Activated CD4-positive, alpha-beta T cell treated with anti-CD3 and anti-CD28 coated beads, Interleukin-2, amount 10 ng/mL, durations not matched to agents 7 days and 5 days (primary cell): ENCODE measurements around the gene BPGM. TPM values are rescaled to one million over a fixed set of nuclear protein-coding genes. Genes with fewer than 3 reads are reported as not detected.
"Not testable (repeated sequence)": the region's sequence is repeated elsewhere in the genome, so short reads cannot be mapped to it uniquely, and the experiment has no call there.

Experiments
- CTCF ChIA-PET: fragments of 350-600 bp; sonication (Branson Sonifier 250); formaldehyde crosslinking; loops from one replicate; lab custom pipeline; 2021; ENCODE audit warnings: antibody characterized with exemption; lab: Charles Lee
- POLR2A ChIA-PET: fragments of 350-600 bp; sonication (Branson Sonifier 250); formaldehyde crosslinking; loops from one replicate; lab custom pipeline; 2021; ENCODE audit warnings: antibody characterized with exemption; lab: Charles Lee
- DNase-seq: peaks from one replicate; pipeline ENCODE4 v3.0.0-alpha.2; 2020
- H3K27ac Mint-ChIP-seq: one replicate; pipeline ENCODE4 v1.8.0; 2021; ENCODE audit warnings: mild to moderate bottlenecking, moderate library complexity, mixed read lengths
- H3K27me3 Mint-ChIP-seq: one replicate; pipeline ENCODE4 v1.8.0; 2021; ENCODE audit warnings: mixed read lengths
- H3K36me3 Mint-ChIP-seq: one replicate; pipeline ENCODE4 v1.8.0; 2021; ENCODE audit warnings: low read depth, mixed read lengths
- H3K4me1 Mint-ChIP-seq: one replicate; pipeline ENCODE4 v1.8.0; 2021; ENCODE audit warnings: mixed read lengths
- H3K4me3 Mint-ChIP-seq: one replicate; pipeline ENCODE4 v1.8.0; 2021; ENCODE audit warnings: mild to moderate bottlenecking, moderate library complexity, mixed read lengths
- H3K9me3 Mint-ChIP-seq: one replicate; pipeline ENCODE4 v1.8.0; 2021; ENCODE audit warnings: mixed read lengths
- total RNA-seq, 2 experiments: library from RNA; stranded (reverse); gene quantifications; one replicate each; pipeline ENCODE4 v1.2.3, GENCODE V29; 2021

BPGM gene
- total RNA-seq, 2 experiments from 2014 or later, result 14.6 to 15.5 TPM

DNA sequence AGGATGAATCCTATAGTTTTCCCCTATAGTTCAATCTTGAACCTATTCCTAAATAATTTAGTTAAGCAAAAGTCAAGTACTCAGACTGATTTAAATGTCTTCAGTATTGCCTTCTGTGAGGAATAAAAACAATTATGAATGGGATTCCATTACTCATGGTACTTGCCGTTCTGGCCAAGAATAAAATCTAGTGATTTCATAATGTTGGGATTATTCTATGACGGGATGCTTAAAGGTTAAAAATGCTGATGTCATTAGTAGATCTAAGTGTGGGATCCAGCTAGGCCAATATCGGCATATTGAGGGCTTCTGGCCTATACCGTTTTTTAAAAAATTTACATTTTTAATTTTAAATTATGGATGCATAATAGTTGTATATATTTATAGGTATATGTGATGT, 5.3 kb downstream of the BPGM start:
- H3K36me3 Mint-ChIP-seq, result peaks cover 44% of the 10 kb centered on the region
- H3K9me3 Mint-ChIP-seq, result peaks cover 22% of the 10 kb centered on the region
- DNase-seq, result no peak
- H3K4me1 Mint-ChIP-seq, result peaks cover 45% of the 10 kb centered on the region
- no peak overlapping the region for H3K27ac Mint-ChIP-seq
- no peak overlapping the region for H3K4me3 Mint-ChIP-seq
- POLR2A ChIA-PET, result no interaction called here
- H3K27me3 Mint-ChIP-seq, result no peaks in the 10 kb centered on the region
- CTCF ChIA-PET, result no interaction called here

DNA sequence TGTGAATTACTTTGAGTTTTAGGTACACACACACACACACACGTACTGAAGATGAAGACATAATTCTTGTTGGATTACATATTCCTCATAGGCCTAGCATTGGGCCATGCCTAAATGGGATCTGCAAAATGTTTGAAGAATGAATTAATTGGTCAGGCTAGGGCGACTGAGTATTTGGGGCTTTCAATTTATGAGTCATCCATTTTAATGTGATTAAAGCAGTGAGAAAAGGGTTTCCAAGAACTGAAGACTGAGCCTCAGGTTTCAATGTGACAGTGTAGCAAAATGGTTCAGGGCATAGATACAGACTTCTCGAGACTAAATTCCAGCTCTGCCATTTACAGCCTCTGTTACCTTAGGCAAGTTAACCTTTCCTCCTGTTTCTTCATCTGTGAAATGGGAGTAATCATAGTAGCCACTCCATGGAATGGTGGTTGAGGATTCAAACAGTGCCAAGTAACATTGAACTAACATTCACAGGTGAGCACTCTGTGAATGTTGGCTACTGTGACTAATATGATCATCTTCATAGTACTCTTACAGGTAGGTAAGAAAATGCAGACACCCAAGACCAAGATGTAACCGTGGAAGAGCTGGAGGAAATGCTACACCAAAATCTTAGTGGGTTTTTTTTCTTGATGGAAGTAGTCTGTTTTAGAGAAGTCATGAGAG, 7.6 kb downstream of the BPGM start:
- Mint-ChIP-seq H3K9me3 (peaks cover 22% of the 10 kb centered on the region), H3K4me3 (no peak overlapping the region), H3K4me1 (peaks cover 46% of the 10 kb centered on the region), H3K36me3 (peaks cover 54% of the 10 kb centered on the region), H3K27me3 (no peaks in the 10 kb centered on the region), H3K27ac (no peak overlapping the region)
- ChIA-PET CTCF (interaction anchor here (0.5 to 2.1 kb wide), 5 partner anchors 9 to 232 kb away, joined by 3 to 6 read pairs (median 3); no protein-coding TSS in a partner anchor), POLR2A (no interaction called here)
- DNase-seq, result no peak

DNA sequence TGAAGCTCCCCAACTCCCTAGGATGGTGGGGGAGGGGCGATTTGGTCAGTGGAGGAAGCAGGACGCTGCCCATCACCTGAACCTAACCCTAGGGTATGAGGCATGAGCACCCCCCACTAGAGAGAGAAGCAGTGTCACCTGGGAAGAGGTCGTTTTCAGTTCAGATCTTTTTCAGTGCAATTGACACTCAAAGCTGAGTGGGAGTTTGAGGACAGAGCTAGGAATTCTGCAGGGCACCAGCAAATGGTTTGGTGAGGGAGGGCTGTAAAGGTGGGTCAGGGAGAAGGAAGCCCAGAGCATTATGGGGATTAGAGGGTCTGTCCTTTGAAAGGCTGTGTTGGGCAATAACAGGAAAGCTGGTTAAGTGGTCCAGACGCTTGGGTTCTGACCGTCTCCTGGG, 10.9 kb downstream of the BPGM start:
- ChIA-PET CTCF (interaction anchor here (1.1 to 3.6 kb wide), 4 partner anchors 10 to 61 kb away, joined by 3 to 19 read pairs (median 6); partner anchors contain the start of gene BPGM), POLR2A (interaction anchor here (0.6 to 1.9 kb wide), 2 partner anchors 11 to 171 kb away, joined by 3 to 11 read pairs; partner anchors contain the start of gene BPGM)
- H3K36me3 Mint-ChIP-seq, result peaks cover 63% of the 10 kb centered on the region
- H3K4me3 Mint-ChIP-seq, result no peak overlapping the region
- no peak overlapping the region for H3K27ac Mint-ChIP-seq
- peaks cover 22% of the 10 kb centered on the region for H3K9me3 Mint-ChIP-seq
- DNase-seq, result no peak
- H3K4me1 Mint-ChIP-seq, result peaks cover 39% of the 10 kb centered on the region
- H3K27me3 Mint-ChIP-seq, result no peaks in the 10 kb centered on the region

DNA sequence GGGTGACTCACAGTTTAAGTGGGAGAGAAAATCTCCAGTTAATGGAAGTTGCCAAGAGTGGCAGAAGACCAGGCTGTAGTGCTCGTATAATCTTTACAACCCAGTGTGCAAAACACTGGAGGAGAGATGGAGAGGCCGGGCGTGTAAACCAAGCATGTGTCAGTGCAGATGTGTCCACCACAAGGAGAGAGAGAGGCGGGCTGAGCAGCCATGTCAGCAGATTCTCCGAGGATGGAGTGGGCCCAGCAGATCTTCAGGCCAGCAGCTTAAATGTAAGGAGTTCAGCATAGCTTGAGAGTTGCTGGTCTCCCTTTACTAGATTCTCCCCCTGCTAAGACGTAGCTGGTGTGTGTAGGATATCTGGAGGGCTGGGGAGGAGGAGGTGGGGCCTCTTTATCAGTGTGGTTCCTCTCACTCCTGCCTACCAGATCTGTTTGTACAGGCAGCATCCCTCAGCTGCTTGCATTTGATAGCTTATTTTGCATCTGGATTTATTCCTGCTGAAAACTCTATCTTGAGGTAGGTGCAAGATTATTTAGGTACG, 13.7 kb downstream of the BPGM start:
- no peak overlapping the region for H3K4me3 Mint-ChIP-seq
- ChIA-PET CTCF (interaction anchor here (3.6 kb wide), 1 partner anchor 13 kb away, joined by 19 read pairs; the partner anchor contains the start of gene BPGM), POLR2A (interaction anchor here (0.5 to 0.6 kb wide), 2 partner anchors 205 to 488 kb away, joined by 3 to 4 read pairs; partner anchors contain the start of gene TMEM140)
- H3K4me1 Mint-ChIP-seq, result peaks cover 17% of the 10 kb centered on the region
- H3K27me3 Mint-ChIP-seq, result no peaks in the 10 kb centered on the region
- peaks cover 13% of the 10 kb centered on the region for H3K9me3 Mint-ChIP-seq
- peaks cover 67% of the 10 kb centered on the region for H3K36me3 Mint-ChIP-seq
- H3K27ac Mint-ChIP-seq, result no peak overlapping the region
- no peak for DNase-seq

DNA sequence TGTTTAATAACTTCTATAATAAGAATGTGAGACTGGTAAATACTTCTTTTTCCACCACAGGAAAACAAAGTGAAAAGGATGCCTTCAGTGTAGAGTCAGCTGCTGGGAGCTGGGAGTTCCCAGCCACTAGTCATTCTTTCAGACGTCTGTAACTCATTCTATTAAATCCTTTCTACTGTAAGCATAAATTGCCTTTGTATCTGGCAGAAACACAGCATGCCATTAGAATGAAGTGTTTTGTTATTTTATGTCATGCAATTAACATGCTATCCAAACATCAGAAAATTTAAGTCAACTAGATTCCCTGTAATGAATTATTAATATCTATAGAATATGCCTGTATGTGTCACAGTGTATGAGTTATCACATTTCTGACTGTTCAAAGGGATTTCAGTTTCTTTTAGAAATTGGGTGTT, 14.3 kb downstream of the BPGM start:
- Mint-ChIP-seq H3K27ac (no peak overlapping the region), H3K4me1 (peaks cover 16% of the 10 kb centered on the region), H3K9me3 (peaks cover 8% of the 10 kb centered on the region), H3K4me3 (no peak overlapping the region), H3K27me3 (no peaks in the 10 kb centered on the region), H3K36me3 (peaks cover 61% of the 10 kb centered on the region)
- ChIA-PET CTCF (interaction anchor here (1.0 to 3.6 kb wide), 3 partner anchors 13 to 15 kb away, joined by 3 to 19 read pairs (median 3); partner anchors contain the start of gene BPGM), POLR2A (interaction anchor here (0.6 kb wide), 1 partner anchor 529 kb away, joined by 3 read pairs; no protein-coding TSS in a partner anchor)
- DNase-seq, result no peak

DNA sequence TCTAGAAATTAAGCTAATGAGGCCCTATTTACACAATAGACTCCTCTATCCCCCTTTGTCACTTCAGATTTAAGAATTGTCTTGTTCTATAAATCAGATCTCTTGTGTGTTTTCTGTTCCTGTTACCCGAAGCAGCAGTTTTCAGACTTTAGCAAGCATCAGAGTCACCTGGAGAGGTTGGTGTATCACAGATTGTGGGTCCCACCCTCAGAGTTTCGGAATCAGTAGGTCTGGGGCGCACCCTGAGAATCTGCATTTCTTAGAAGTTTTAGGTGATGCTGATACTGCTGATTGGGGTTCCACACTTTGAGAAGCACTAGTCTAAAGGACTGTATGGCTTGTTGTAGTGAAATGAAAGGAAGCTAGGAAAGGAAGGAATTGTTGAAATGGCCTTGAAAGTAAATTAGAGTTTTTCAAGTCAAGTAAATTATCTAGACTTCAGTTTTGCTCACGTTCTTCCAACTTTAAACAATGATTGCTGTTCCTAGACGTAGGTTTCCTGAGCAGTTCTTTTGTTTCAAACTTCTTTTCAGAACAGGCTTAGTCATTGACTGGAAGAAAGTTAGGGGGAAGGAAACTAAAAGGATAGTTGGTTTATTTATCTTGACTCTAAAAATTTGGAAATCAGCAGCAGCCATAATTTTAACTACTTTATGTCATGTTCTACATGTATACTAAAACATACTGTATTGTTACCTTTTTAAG, 15.7 kb downstream of the BPGM start:
- DNase-seq, result no peak
- H3K9me3 Mint-ChIP-seq, result no peaks in the 10 kb centered on the region
- H3K27ac Mint-ChIP-seq, result no peak overlapping the region
- H3K4me1 Mint-ChIP-seq, result peaks cover 18% of the 10 kb centered on the region
- CTCF ChIA-PET, result interaction anchor here (1.0 to 1.5 kb wide), 2 partner anchors 13 to 16 kb away, joined by 3 read pairs; partner anchors contain the start of gene BPGM
- H3K36me3 Mint-ChIP-seq, result peaks cover 62% of the 10 kb centered on the region
- POLR2A ChIA-PET, result no interaction called here
- H3K4me3 Mint-ChIP-seq, result no peak overlapping the region
- H3K27me3 Mint-ChIP-seq, result no peaks in the 10 kb centered on the region

DNA sequence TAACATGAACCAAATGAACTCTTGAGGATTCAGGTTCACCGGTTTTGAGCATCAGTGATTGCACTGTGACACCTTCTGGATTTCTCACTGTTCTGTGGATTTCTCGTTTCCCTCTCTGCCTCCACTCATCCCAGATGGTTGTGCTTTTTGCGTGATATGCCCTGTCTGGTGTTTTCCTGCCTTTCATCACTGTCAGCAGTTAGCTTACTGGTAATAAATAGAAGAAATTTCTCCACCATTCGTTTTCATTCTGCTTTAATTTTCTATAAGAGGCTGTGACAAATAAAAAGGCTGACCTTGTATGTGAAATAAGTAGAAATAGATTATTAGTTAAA, 16.2 kb downstream of the BPGM start:
- POLR2A ChIA-PET, result no interaction called here
- H3K4me3 Mint-ChIP-seq, result no peak overlapping the region
- peaks cover 17% of the 10 kb centered on the region for H3K4me1 Mint-ChIP-seq
- CTCF ChIA-PET, result no interaction called here
- H3K27ac Mint-ChIP-seq, result no peak overlapping the region
- peaks cover 63% of the 10 kb centered on the region for H3K36me3 Mint-ChIP-seq
- no peaks in the 10 kb centered on the region for H3K27me3 Mint-ChIP-seq
- no peaks in the 10 kb centered on the region for H3K9me3 Mint-ChIP-seq
- no peak for DNase-seq

DNA sequence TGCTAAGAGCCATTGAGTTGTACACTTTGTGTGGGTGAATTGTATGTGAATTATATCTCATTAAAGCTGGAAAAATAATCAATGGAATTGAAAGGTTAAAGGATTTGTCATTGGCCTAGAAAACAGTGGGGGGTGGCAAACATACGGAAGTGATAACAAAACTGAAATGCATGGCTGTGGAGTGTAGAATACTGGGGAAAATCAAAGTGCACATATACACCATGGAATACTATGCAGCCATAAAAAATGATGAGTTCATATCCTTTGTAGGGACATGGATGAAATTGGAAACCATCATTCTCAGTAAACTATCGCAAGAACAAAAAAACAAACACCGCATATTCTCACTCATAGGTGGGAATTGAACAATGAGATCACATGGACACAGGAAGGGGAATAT, 18.4 kb downstream of the BPGM start:
- H3K27ac Mint-ChIP-seq, POLR2A ChIA-PET, H3K4me3 Mint-ChIP-seq, DNase-seq, CTCF ChIA-PET, H3K9me3 Mint-ChIP-seq, H3K27me3 Mint-ChIP-seq: not testable (repeated sequence)
- Mint-ChIP-seq H3K4me1 (peaks cover 38% of the 10 kb centered on the region), H3K36me3 (peaks cover 54% of the 10 kb centered on the region)

DNA sequence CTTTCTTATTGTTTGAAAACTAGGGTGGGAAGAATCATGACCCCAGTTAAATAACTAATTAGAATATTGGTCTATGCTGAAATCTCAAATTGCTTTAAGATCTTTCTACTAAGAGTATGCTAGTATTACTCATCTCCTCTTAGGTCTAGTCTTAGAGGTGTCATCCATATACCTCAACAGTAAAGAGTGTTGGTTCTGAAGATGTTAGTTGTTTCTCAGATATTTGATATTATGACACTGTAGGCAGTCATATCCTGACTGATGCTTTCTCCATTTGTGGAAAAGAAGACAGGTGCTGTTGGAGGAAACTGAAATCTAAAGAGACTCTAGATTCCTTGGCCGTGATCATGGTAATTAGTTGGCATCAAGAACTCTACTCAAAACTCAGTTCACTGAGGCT, 21.2 kb downstream of the BPGM start:
- POLR2A ChIA-PET, result no interaction called here
- Mint-ChIP-seq H3K4me1 (peaks cover 43% of the 10 kb centered on the region), H3K4me3 (no peak overlapping the region), H3K27me3 (no peaks in the 10 kb centered on the region), H3K9me3 (no peaks in the 10 kb centered on the region), H3K27ac (no peak overlapping the region), H3K36me3 (peaks cover 41% of the 10 kb centered on the region)
- CTCF ChIA-PET, result interaction anchor here (1.1 to 1.8 kb wide), 3 partner anchors 10 to 26 kb away, joined by 4 to 7 read pairs (median 5); partner anchors contain the start of gene BPGM
- no peak for DNase-seq

DNA sequence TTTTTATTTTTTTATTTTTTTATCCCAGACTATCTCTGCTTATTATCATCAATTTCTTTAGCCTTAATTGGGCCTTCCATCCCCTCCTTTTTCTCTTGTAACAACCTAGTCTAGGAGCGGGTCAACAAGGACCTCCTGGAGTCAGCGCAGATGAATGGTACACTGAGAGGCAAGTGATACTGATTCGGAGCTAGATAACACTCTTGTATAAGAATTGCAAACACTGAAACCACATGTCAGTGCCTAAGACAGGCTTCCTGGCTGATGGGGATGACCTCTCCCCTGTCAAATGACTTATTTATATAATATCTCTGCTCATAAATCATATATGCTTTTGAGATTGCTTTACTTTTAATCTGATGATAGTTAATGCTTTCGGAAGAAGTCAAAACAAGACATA, 22.7 kb downstream of the BPGM start:
- H3K27ac Mint-ChIP-seq, result peak overlapping the region; percentile 83
- ChIA-PET POLR2A (interaction anchor here (0.5 kb wide), 1 partner anchor 500 kb away, joined by 3 read pairs; no protein-coding TSS in a partner anchor), CTCF (interaction anchor here (1.0 to 1.8 kb wide), 3 partner anchors 11 to 25 kb away, joined by 3 to 7 read pairs (median 5); no protein-coding TSS in a partner anchor)
- H3K4me3 Mint-ChIP-seq, result peak overlapping the region; percentile 14
- DNase-seq, result peak; percentile 13
- no peaks in the 10 kb centered on the region for H3K27me3 Mint-ChIP-seq
- peaks cover 43% of the 10 kb centered on the region for H3K4me1 Mint-ChIP-seq
- peaks cover 3% of the 10 kb centered on the region for H3K9me3 Mint-ChIP-seq
- peaks cover 36% of the 10 kb centered on the region for H3K36me3 Mint-ChIP-seq

DNA sequence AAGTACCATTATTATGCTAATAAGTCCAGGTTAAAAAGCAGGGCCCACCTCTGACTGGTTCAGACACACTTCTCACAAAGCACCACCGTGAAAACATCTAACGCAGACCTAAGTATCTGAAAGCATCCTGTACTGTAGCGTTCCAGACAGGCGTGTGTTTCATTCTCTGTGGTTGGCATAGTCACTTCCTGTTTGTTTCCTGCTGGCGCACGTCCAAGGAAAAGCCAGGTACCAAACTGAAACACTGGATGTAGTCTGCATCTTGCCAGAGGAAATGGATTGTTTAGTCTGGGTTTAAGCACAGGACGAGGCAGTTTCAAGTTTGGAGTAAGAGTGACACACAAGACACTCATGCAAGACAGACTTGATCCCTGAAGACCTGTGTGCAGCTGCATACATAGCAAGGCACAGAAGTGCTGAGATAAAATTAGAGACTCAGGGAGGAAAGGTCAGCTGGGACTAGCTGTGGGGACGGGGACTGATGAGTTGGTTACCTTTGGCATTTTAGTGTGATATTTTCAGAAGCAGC, 23.3 kb downstream of the BPGM start:
- H3K36me3 Mint-ChIP-seq, result peaks cover 32% of the 10 kb centered on the region
- ChIA-PET CTCF (interaction anchor here (1.0 to 1.8 kb wide), 2 partner anchors 12 to 21 kb away, joined by 3 to 7 read pairs; no protein-coding TSS in a partner anchor), POLR2A (interaction anchor here (0.5 kb wide), 1 partner anchor 499 kb away, joined by 3 read pairs; no protein-coding TSS in a partner anchor)
- DNase-seq, result peak; percentile 71
- peak overlapping the region; percentile 14 for H3K4me3 Mint-ChIP-seq
- no peaks in the 10 kb centered on the region for H3K27me3 Mint-ChIP-seq
- peaks cover 6% of the 10 kb centered on the region for H3K9me3 Mint-ChIP-seq
- H3K27ac Mint-ChIP-seq, result peak overlapping the region; percentile 83
- H3K4me1 Mint-ChIP-seq, result peaks cover 43% of the 10 kb centered on the region

DNA sequence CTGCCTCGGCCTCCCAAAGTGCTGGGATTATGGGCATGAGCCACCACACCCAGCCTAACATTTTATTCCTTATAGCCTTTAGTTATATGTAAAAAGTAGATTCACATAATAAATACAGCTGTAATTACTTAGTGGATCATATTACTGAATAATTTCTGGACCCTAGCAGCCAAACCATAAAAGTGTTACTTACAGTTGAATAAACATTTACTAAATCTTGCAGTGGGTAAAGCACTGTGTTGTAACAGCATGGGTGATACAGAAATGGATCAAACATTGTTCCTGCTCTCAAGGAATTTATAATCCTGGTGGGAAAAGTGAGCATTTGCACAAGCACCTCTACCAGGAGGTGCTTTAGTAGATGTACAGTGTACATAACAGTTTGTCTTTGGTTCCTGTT, 25.0 kb downstream of the BPGM start:
- H3K4me1 Mint-ChIP-seq, result peaks cover 44% of the 10 kb centered on the region
- no peak overlapping the region for H3K4me3 Mint-ChIP-seq
- ChIA-PET CTCF (interaction anchor here (0.6 to 0.9 kb wide), 2 partner anchors 80 to 223 kb away, joined by 3 to 5 read pairs; no protein-coding TSS in a partner anchor), POLR2A (no interaction called here)
- H3K9me3 Mint-ChIP-seq, result peaks cover 6% of the 10 kb centered on the region
- H3K36me3 Mint-ChIP-seq, result peaks cover 24% of the 10 kb centered on the region
- no peak overlapping the region for H3K27ac Mint-ChIP-seq
- H3K27me3 Mint-ChIP-seq, result no peaks in the 10 kb centered on the region
- no peak for DNase-seq
